ENCODE measurements around the gene ALDH3B1. TPM values are rescaled to one million over a fixed set of nuclear protein-coding genes. Genes with fewer than 3 reads are reported as not detected.

The ALDH3B1 gene
- polyA plus RNA-seq, 1 donor, result 2.4 TPM

- DNase-seq, result peak; percentile 100
Measured at GRCh38 chr11:68030318-68031143, 20.4 kb downstream of the ALDH3B1 start, which contains the start of gene NDUFS8. Gene NDUFS8, plus strand, starts transcription at chr11:68030681. Its CDS starts 1,471 bp downstream, at chr11:68032152.

GRCh38 chr11:68031144-68031464 is 21.0 kb downstream of the ALDH3B1 start:
- no peak for DNase-seq

GRCh38 chr11:68032003-68032402 is 21.9 kb downstream of the ALDH3B1 start:
- no peak for DNase-seq

- DNase-seq, result no peak
Measured at GRCh38 chr11:68032997-68033707, 23.0 kb downstream of the ALDH3B1 start.

DNA sequence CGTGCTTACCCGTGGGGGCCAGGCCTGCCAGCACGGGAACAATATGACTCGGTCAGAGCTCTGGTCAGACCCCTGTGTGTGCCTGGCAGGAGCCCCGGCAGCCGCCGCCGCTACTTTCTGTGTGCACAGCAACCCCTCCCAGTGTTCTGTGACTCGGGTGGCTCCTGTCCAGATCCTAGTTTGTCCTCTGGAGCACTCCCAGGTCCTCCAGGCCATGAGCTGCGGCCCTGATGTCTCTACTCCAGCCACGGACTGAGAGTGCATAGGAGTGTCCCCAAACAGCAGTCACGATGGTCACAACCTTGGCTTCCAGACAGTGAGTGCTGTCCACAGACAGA is 23.6 kb downstream of the ALDH3B1 start:
- DNase-seq, result no peak

- no peak for DNase-seq
Measured at GRCh38 chr11:68035266-68035876, 25.2 kb downstream of the ALDH3B1 start.

DNA sequence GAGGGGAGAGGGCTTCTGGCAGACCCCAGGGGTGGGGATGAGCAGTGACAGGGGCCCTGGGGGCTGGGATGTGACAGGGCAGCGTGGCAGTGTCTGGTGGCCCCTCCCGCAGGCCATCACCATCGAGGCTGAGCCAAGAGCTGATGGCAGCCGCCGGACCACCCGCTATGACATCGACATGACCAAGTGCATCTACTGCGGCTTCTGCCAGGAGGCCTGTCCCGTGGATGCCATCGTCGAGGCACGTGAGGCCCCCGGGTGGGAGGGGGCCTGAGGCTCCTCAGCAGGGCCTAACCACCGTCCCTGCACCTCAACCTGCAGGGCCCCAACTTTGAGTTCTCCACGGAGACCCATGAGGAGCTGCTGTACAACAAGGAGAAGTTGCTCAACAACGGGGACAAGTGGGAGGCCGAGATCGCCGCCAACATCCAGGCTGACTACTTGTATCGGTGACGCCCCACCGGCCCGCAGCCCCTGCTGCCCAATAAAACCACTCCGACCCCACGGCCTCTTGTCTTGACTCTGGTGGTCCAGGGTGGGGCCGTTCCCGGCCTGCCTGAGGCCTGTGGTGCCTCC is 26.1 kb downstream of the ALDH3B1 start:
- DNase-seq, result no peak

DNA sequence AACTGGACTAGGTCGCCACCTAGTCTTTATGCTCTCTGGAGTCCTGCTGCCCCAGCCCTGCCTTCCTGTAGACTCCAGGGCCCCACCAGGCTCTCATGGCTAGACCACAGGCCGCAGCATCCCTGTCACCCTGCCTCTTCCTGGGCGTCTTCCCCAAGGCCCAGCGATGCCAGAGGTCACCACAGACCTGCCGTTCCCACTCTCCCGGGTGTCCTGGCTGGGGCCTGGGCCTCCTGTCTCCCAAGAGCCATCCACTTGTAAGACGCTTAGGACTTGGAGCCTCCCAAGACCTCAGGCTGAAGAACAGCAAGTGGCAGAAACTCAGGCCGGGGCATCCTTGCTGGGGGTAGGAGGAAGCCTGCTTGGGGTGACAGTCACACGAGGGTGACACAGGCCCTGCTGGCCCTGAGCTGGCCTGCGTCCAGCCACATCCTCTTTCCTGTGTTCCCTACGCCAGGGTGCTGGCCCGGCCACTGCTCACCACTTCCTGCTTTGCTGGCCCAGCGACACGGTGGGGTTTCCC is 26.7 kb downstream of the ALDH3B1 start:
- DNase-seq, result no peak

DNA sequence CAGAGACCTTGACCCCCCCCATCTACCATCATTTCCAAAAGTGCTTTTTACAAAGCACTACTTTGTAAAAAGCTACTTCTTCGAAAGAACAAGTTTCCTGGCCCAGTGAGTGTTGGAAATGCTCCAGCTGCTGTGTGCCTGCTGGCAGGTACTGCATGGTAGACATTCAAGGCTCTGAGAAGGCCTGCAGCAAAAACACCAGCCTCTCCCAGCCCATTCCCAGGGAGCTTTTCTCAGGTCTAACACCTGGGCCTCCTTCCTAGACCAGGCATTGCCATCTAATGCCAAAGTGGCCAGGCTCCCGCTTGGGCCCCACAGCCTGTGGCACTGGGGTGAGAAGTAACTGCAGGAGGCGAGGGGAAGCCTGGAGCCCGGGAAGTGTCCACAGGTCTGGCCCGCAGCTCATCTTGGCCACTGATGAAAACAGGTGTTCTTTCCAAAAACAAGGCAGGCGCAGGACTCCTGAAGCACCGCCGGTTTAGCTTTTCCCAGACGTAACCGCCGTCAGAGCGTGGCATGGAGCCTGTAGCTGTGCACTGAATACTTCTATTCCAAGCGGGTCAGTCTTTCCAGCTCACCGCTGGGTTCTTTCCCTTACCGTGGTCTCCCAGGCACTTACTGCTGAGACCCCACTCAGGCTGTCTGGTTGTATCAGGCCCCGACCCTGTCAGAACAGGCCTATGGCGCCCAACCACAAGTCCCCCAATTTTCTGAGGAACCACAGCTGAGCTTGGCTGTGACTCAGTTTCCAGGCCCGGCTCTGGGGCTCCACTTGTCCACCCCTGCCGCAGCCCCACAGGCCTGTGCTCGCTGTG is 27.5 kb downstream of the ALDH3B1 start:
- no peak for DNase-seq

DNA sequence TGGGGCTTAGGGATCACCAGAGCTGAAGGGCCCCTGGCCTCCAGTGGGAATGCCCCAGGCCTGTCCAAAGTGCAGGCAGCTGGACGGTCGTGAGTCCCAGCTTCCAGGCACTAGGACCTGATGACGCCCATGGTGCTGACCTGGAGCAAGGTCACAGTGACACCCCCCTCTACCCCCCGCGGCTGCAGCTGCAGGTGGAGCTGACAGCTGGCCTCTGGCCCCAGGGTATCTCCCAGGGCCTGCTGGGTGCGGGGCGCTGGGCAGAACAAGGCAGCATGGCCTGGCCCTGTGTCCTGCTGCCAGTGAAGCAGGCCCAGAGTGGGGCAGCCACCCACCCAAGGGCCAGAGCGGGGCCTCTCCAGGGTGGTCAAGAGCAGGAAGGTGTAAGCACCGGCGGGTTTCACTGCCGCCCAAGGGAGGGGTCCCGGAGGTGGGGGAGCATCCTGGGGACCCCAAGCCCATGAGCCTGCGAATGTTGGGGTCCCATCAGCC is 28.1 kb downstream of the ALDH3B1 start:
- DNase-seq, result no peak

DNA sequence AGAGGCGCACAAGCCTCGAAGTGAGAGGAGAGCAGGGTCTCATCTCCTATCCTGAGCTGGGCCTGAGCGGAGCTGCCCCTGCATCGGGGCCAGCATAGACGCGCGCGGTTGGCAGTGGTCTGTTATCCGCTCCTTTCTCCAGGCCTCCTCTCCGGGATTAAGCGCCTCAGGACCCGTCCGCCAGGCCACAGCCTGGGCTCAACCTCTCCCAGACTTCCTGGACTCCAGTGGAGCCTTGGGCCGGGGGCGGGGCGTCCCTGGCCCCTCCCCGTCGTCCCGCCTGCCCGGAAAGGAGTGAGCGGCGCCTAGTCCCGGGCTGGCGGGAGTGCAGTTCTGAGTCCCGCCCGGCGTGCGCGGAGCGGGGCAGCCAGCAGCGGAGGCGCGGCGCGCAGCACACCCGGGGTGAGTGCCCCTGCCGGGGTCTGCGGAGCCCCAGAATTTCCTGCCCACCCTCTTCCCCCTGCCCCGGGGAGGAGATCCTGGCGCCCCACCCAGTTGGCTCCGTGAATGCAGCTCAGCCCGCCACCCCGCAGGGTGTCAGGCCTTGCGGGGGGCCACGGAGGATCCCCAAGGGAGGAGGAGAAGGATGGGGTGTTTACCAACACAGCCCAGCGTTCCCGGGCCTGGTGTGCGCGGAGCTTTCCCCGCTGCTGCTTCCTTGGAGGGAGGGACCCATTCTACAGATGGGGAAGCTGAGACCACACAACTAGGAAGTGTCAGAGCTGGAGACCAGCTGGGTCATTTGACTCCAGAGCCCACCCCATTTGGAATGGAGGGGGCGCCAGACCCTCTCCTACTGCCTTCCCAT is 28.8 kb downstream of the ALDH3B1 start, which contains the start of gene TCIRG1:
TSS of gene TCIRG1 (plus strand) at position 308 of the 808 bp plus-strand sequence. CDS start 2,247 bp downstream, outside the sequence.
- DNase-seq, result peak; percentile 65

DNA sequence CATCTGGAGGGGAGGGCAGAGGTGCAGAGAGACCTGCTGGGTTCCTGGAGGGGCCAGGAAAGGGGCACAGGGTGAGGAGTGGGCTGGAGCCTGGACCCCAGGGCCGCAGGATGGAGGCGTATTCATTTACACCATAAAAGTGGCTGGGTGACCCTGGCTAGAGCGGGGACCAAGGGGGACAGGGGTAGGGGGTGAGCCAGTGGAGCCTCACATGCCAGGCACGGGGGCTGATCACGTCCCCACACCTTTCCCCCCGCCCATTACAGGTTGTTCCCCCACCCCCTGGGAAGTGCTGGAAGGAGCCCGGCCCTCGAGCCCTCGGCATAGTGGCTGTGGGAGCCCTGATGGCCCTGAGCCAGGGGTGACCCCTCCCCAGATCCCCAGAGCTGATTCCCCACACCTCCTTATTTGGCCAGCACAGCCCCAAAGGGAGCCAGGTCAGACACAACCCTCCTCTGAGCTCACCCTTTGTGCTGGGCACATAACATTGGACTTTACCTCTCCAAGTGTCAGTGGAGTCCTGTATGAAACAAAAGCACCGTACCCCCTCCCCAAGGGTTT is 29.5 kb downstream of the ALDH3B1 start:
- no peak for DNase-seq

DNA sequence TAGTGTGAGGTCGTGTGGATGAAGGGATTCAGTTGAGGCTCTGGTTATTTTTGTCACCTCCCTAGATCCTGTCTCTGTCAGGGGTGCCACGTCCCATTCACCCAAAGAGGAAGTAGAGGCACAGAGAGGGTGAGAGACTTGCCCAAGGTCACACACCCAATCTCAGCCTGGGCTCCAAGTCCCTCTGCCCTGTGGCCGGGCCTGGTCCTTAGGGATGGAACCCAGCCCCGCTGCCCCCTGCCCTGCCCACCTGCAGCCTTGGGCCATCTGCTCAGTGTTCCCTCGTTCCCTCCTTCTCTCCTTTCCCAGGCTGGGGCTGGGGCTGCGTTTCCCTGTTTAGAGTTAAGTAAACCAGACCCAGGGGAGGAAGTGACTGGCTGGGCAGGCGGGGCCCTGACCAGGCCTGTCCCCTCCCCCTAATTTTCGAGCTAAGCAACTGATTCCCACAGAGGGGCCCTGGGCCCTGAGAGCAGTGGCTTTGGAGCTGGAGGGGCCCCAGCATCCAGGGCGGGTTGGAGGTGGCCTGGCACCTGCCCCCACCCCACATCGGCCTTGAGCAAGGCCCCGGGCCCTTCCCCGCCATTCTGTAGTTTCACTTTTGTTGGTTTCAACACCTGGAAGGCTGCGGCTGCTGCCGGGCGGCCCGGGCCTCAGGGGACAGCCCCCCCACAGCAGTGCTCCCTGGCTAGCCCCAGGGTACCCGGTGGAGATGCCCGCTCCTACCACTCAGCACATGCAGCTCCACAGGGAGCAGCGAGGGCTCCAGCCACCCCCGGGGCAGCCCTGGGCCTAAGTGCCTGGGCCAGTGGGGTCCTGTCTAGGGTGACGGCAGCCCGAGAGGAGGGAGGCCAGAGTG is 30.2 kb downstream of the ALDH3B1 start:
- peak; percentile 52 for DNase-seq

- no peak for DNase-seq
Measured at GRCh38 chr11:68040957-68041591, 30.9 kb downstream of the ALDH3B1 start.

- no peak for DNase-seq
Measured at GRCh38 chr11:68041617-68042218, 31.6 kb downstream of the ALDH3B1 start.

DNA sequence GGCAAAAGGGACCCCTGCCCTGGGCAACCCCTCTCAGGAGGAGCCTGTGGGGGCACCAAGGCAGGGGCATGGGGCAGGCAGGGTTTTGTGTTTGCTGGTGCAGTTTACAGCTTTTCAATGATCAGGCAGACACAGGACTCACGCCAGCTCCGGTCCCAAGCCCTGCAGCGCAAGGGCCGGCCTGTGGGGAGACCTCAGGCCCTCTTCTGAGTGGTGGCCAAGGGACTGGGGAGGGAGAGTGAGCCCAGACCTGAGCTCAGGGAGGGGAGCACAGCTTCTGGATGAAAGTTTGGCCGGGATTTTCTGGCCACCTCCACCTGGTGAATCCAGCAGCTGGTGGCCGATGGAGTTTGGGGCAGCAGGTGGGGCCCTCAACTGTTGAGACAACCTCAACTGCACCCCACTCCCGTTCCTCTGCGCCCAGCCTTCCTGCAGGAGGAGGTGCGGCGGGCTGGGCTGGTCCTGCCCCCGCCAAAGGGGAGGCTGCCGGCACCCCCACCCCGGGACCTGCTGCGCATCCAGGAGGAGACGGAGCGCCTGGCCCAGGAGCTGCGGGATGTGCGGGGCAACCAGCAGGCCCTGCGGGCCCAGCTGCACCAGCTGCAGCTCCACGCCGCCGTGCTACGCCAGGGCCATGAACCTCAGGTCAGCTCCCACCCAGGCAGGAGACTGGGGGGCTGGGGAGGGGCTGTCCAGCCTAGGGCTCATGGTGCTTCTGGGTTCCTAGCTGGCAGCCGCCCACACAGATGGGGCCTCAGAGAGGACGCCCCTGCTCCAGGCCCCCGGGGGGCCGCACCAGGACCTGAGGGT is 32.3 kb downstream of the ALDH3B1 start:
- no peak for DNase-seq

DNA sequence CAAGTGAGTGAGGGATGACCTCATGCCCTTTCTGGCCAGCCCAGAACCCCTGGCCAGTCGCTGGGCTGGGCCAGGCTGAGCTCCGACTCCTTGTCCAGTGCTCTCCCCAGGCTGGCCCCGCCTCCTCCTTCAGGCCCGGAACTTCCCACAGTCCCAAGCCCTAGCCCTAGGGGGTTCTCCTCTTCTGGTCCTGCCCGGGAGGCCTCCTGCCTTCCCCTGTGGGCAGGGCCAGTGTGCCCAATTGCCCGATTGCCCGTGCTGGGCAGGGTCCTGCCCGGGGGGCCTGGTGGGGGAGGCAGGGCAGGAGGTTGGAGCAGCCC is 32.9 kb downstream of the ALDH3B1 start:
- no peak for DNase-seq
